Keratinocyte (primary cell): ENCODE results near the gene ROBO3. TPM values are rescaled to one million over a fixed set of nuclear protein-coding genes. Genes with fewer than 3 reads are reported as not detected.

Experiments used
- DNase-seq: peaks from one replicate; pipeline ENCODE4 v3.0.0-alpha.2; 2011; ENCODE audit warnings: low read depth, missing footprints, low spot score
- FAIRE-seq: peaks from 2 replicates; lab custom pipeline; 2011; peaks lifted over from hg19 to GRCh38; lab: Jason Lieb, UNC
- H2AFZ ChIP-seq: 2 replicates; pipeline ENCODE4 v1.6.0; 2012; ENCODE audit warnings: low read length, control low read depth, inconsistent platforms; ENCODE audit not compliant: control insufficient read depth
- H3K27ac ChIP-seq: 2 replicates; pipeline ENCODE4 v1.5.1; 2011; ENCODE audit warnings: low read length; ENCODE audit not compliant: control insufficient read depth, insufficient read depth
- H3K27me3 ChIP-seq: 3 replicates; pipeline ENCODE4 v1.6.0; 2011; ENCODE audit warnings: low read length; ENCODE audit not compliant: control insufficient read depth, insufficient read depth; ENCODE audit errors: extremely low read depth
- H3K36me3 ChIP-seq, 2 experiments: 2 replicates in 1 of 2; 3 replicates in 1 of 2; pipeline ENCODE4 v1.5.1; 2011; ENCODE audit warnings: low read length in 2 of 2, mild to moderate bottlenecking in 1 of 2; ENCODE audit not compliant: control insufficient read depth in 2 of 2, insufficient read depth in 2 of 2; ENCODE audit errors: extremely low read depth in 1 of 2
- H3K4me1 ChIP-seq: 3 replicates; pipeline ENCODE4 v1.5.1; 2011; ENCODE audit warnings: low read length; ENCODE audit not compliant: control insufficient read depth, insufficient read depth; ENCODE audit errors: extremely low read depth
- H3K4me2 ChIP-seq: 3 replicates; pipeline ENCODE4 v1.6.0; 2011; ENCODE audit warnings: low read depth, low read length; ENCODE audit not compliant: control insufficient read depth, insufficient read depth; ENCODE audit errors: extremely low read depth
- H3K4me3 ChIP-seq, 3 experiments: fragments of 200-600 bp in 1 of 3; sonication (generic) in 1 of 3; 2 replicates in 2 of 3; 3 replicates in 1 of 3; pipeline ENCODE4 v1.5.1; 2011 to 2016; ENCODE audit warnings: low read length in 3 of 3, mild to moderate bottlenecking in 3 of 3, control low read depth in 2 of 3, inconsistent platforms in 1 of 3, low read depth in 1 of 3, mixed read lengths in 1 of 3, mixed run types in 1 of 3, moderate library complexity in 1 of 3; ENCODE audit not compliant: control insufficient read depth in 2 of 3, insufficient read depth in 2 of 3; ENCODE audit errors: extremely low read depth in 1 of 3
- H3K79me2 ChIP-seq: 2 replicates; pipeline ENCODE4 v1.6.0; 2012; ENCODE audit warnings: low read length; ENCODE audit not compliant: control insufficient read depth, insufficient read depth
- H3K9ac ChIP-seq: 3 replicates; pipeline ENCODE4 v1.6.0; 2011; ENCODE audit warnings: low read length; ENCODE audit not compliant: control insufficient read depth, insufficient read depth; ENCODE audit errors: extremely low read depth
- H3K9me1 ChIP-seq: 3 replicates; pipeline ENCODE4 v1.6.0; 2011; ENCODE audit warnings: low read length; ENCODE audit not compliant: control insufficient read depth, insufficient read depth; ENCODE audit errors: extremely low read depth
- H3K9me3 ChIP-seq: 2 replicates; pipeline ENCODE4 v1.5.1; 2012; ENCODE audit warnings: low read depth, low read length; ENCODE audit not compliant: control insufficient read depth
- H4K20me1 ChIP-seq: 3 replicates; pipeline ENCODE4 v1.6.0; 2011; ENCODE audit warnings: low read length; ENCODE audit not compliant: control insufficient read depth, insufficient read depth; ENCODE audit errors: extremely low read depth
- CTCF ChIP-seq, 3 experiments: IDR thresholded peaks in 1 of 3; conservative IDR thresholded peaks in 1 of 3; optimal IDR thresholded peaks in 1 of 3; 2 replicates in 2 of 3; 3 replicates in 1 of 3; pipeline versions ENCODE3 to v1.5.1; 2011; ENCODE audit warnings: low read length in 3 of 3, mild to moderate bottlenecking in 3 of 3, moderate library complexity in 2 of 3, control low read depth in 1 of 3, inconsistent platforms in 1 of 3; ENCODE audit not compliant: insufficient read depth in 2 of 3; ENCODE audit errors: extremely low read depth in 1 of 3
- EZH2 ChIP-seq: IDR thresholded peaks from one replicate; pipeline ENCODE4 v1.6.1; 2012; ENCODE audit warnings: inconsistent platforms, mild to moderate bottlenecking, low read length, moderate library complexity
- dilution Hi-C: fragments of 300-500 bp; cut with MboI; formaldehyde crosslinking; loops from one replicate; pipeline ENCODE4 v1.7.0; 2020; ENCODE audit warnings: low sequenced_read_pairs; ENCODE audit not compliant: extremely low pct_ligation_motif_present
- polyA plus RNA-seq, 5 experiments: library from polyadenylated mRNA; depleted of rRNA in 3 of 5; stranded (reverse) in 3 of 5; stranded (forward) in 1 of 5; unstranded in 1 of 5; fragments of >200 nt; gene quantifications; 1 replicate in 1 of 5; 2 replicates in 3 of 5; 3 replicates in 1 of 5; pipeline versions ENCODE4 v1.2.1 to v1.2.3, GENCODE V29; 2011 to 2012; ENCODE audit warnings: missing spikeins in 2 of 5, low read depth in 1 of 5, low replicate concordance in 1 of 5

The ROBO3 gene
- polyA plus RNA-seq, 1 donor (not counting 4 experiments of a cell fraction or from before 2014, with no cell fraction given): 13.6 TPM

GRCh38 chr11:124886476-124886875, 21.2 kb downstream of the ROBO3 start:
- H3K36me3 ChIP-seq: no peaks in the 10 kb centered on the region
- H2AFZ ChIP-seq: no peak overlapping the region
- no peak overlapping the region for H3K4me2 ChIP-seq
- TF ChIP-seq CTCF (optimal IDR thresholded peaks at IDR 0.05 in 1 of 3, IDR thresholded peaks at IDR 0.05 in 1 of 3, conservative IDR thresholded peaks at IDR 0.05 in 1 of 3; ENCODE audit: extremely low read depth in 1 of 3, insufficient read depth in 2 of 3, low read length in 3 of 3) (no peak), EZH2 (no peak)
- no peak overlapping the region for H3K27ac ChIP-seq
- FAIRE-seq (no peak), DNase-seq (no peak)
- dilution Hi-C loops: no loop called here
- H3K4me3 ChIP-seq: no peak overlapping the region
- no peaks in the 10 kb centered on the region for H4K20me1 ChIP-seq
- no peaks in the 10 kb centered on the region for H3K9me3 ChIP-seq
- no peaks in the 10 kb centered on the region for H3K79me2 ChIP-seq
- H3K9ac ChIP-seq: no peak overlapping the region
- H3K4me1 ChIP-seq: no peaks in the 10 kb centered on the region
- no peaks in the 10 kb centered on the region for H3K9me1 ChIP-seq
- no peaks in the 10 kb centered on the region for H3K27me3 ChIP-seq

GRCh38 chr11:124886978-124887666, 21.9 kb downstream of the ROBO3 start:
- no peaks in the 10 kb centered on the region for H3K9me3 ChIP-seq
- H3K4me2 ChIP-seq: no peak overlapping the region
- no peaks in the 10 kb centered on the region for H3K79me2 ChIP-seq
- FAIRE-seq (no peak), DNase-seq (no peak)
- H2AFZ ChIP-seq: no peak overlapping the region
- no peaks in the 10 kb centered on the region for H3K4me1 ChIP-seq
- no peak overlapping the region for H3K4me3 ChIP-seq
- H3K9ac ChIP-seq: no peak overlapping the region
- no peaks in the 10 kb centered on the region for H3K27me3 ChIP-seq
- H3K9me1 ChIP-seq: no peaks in the 10 kb centered on the region
- no peaks in the 10 kb centered on the region for H3K36me3 ChIP-seq
- no peak for TF ChIP-seq EZH2
- no peak for TF ChIP-seq CTCF (optimal IDR thresholded peaks at IDR 0.05 in 1 of 3, IDR thresholded peaks at IDR 0.05 in 1 of 3, conservative IDR thresholded peaks at IDR 0.05 in 1 of 3; ENCODE audit: extremely low read depth in 1 of 3, insufficient read depth in 2 of 3, low read length in 3 of 3)
- H4K20me1 ChIP-seq: no peaks in the 10 kb centered on the region
- no peak overlapping the region for H3K27ac ChIP-seq
- dilution Hi-C loops: no loop called here
